ENCODE results near the gene LILRA6. TPM values are rescaled to one million over a fixed set of nuclear protein-coding genes. Genes with fewer than 3 reads are reported as not detected.
"Not testable (repeated sequence)": the region's sequence is repeated elsewhere in the genome, so short reads cannot be mapped to it uniquely, and the experiment has no call there.

LILRA6 gene
- total RNA-seq, 2 experiments from 2014 or later = not detected

DNA sequence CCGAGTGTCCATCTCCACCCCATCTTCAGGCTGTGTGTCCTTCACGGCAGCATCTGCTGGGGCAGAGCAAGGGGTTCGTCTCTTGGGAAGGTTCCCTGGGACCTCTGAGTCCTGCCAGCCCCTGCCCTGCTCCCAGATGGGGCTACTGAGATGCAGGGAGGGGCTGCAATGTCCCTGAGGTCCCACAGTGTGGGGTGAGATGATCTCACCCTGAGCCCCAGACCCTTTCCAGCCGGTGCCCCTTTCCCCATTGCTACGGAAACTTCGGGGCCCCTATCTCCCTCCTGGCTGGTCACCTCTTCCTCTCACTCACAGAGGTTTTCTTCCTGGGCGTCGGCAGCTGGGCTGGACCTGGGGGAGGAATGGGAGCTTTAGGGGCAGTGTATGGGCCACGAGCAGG lies 33.4 kb upstream of the LILRA6 start:
- peaks cover 16% of the 10 kb centered on the region for H3K27me3 Mint-ChIP-seq
- no peak for ATAC-seq
- POLR2A ChIA-PET = no interaction called here
- H3K4me1 Mint-ChIP-seq (ENCODE audit: low read depth) = no peaks in the 10 kb centered on the region
- intact Hi-C loops (cut with micrococcal nuclease) = no loop called here
- H3K4me3 Mint-ChIP-seq = no peak overlapping the region
- H3K27ac Mint-ChIP-seq = no peak overlapping the region
- TF ChIP-seq, protein P1, sequence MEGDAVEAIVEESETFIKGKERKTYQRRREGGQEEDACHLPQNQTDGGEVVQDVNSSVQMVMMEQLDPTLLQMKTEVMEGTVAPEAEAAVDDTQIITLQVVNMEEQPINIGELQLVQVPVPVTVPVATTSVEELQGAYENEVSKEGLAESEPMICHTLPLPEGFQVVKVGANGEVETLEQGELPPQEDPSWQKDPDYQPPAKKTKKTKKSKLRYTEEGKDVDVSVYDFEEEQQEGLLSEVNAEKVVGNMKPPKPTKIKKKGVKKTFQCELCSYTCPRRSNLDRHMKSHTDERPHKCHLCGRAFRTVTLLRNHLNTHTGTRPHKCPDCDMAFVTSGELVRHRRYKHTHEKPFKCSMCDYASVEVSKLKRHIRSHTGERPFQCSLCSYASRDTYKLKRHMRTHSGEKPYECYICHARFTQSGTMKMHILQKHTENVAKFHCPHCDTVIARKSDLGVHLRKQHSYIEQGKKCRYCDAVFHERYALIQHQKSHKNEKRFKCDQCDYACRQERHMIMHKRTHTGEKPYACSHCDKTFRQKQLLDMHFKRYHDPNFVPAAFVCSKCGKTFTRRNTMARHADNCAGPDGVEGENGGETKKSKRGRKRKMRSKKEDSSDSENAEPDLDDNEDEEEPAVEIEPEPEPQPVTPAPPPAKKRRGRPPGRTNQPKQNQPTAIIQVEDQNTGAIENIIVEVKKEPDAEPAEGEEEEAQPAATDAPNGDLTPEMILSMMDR (IDR thresholded peaks at IDR 0.05) = no peak
- H3K36me3 Mint-ChIP-seq (ENCODE audit: low read depth) = no peaks in the 10 kb centered on the region
- H3K9me3 Mint-ChIP-seq = no peaks in the 10 kb centered on the region
- no peak for DNase-seq
- CTCF ChIA-PET = no interaction called here

DNA sequence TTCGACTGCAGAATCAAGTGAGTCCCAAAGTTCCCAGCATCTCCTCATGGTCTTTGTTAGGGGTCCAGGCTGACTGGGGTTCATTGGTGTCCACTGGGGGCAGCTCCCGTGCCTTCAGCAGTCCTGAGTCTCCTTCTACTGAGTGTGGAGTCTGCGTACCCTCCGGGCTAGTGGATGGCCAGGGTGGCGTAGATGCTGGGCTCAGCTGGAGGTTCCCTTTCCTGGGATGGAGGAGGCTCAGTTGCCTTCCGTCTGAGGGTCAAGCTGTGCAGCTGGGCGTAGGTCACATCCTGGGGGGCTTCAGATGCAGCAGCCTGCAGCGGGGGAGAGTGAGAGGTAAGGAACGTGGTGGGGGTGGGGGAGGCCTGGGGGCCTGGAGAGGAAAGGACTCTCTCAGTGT lies 31.9 kb upstream of the LILRA6 start:
- H3K36me3 Mint-ChIP-seq (ENCODE audit: low read depth); DNase-seq; H3K4me1 Mint-ChIP-seq (ENCODE audit: low read depth); POLR2A ChIA-PET; H3K9me3 Mint-ChIP-seq; H3K27ac Mint-ChIP-seq; intact Hi-C loops (cut with micrococcal nuclease); ATAC-seq; CTCF ChIA-PET; H3K4me3 Mint-ChIP-seq: not testable (repeated sequence)
- peaks cover 14% of the 10 kb centered on the region for H3K27me3 Mint-ChIP-seq

DNA sequence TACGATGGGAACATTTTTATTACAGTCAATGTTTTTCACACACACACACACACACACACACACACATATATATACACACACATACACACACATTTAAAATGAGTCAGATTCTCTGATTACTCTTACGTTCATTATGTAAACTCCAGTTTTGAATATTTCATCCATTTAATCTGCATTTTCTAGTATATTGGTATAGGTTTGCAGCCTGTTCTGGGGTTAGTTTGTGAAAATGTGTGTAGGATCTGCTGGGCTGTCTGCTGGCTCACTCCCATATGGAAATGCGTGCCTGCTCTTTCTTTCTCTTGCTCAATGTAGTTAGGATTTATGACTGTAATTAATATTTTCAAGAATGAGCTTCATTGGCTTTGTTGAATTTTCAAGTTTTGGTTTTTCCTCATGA lies 31.2 kb upstream of the LILRA6 start:
- ATAC-seq = no peak
- intact Hi-C loops (cut with micrococcal nuclease) = no loop called here
- Mint-ChIP-seq H3K9me3 (no peaks in the 10 kb centered on the region), H3K27me3 (peaks cover 12% of the 10 kb centered on the region), H3K4me3 (no peak overlapping the region), H3K4me1 (ENCODE audit: low read depth) (no peaks in the 10 kb centered on the region), H3K27ac (no peak overlapping the region), H3K36me3 (ENCODE audit: low read depth) (no peaks in the 10 kb centered on the region)
- no peak for DNase-seq
- ChIA-PET POLR2A (no interaction called here), CTCF (no interaction called here)
- TF ChIP-seq, protein P1 (IDR thresholded peaks at IDR 0.05) = no peak

DNA sequence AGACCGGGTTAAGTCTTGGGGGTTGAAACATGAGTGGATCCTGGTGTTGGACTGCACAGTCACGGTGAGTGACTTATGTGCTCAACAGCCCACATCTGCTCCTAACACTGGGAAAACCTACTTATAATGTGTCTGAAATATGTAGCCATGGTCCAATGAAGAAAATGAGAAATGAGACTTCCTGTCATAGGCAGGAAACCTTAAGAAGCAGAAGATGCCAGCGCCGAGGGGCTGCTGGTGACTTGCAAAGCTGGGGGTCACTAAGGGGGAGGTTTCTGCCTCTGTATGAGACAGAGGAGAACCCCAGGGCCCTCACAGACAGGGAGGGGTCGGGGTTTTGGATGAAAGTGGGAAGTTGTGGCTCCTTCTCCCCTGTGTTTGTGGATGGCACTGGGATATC lies 29.6 kb upstream of the LILRA6 start:
- POLR2A ChIA-PET; ATAC-seq; H3K4me1 Mint-ChIP-seq (ENCODE audit: low read depth); H3K9me3 Mint-ChIP-seq; H3K4me3 Mint-ChIP-seq; H3K36me3 Mint-ChIP-seq (ENCODE audit: low read depth); DNase-seq; CTCF ChIA-PET; intact Hi-C loops (cut with micrococcal nuclease); H3K27ac Mint-ChIP-seq: not testable (repeated sequence)
- peaks cover 13% of the 10 kb centered on the region for H3K27me3 Mint-ChIP-seq

DNA sequence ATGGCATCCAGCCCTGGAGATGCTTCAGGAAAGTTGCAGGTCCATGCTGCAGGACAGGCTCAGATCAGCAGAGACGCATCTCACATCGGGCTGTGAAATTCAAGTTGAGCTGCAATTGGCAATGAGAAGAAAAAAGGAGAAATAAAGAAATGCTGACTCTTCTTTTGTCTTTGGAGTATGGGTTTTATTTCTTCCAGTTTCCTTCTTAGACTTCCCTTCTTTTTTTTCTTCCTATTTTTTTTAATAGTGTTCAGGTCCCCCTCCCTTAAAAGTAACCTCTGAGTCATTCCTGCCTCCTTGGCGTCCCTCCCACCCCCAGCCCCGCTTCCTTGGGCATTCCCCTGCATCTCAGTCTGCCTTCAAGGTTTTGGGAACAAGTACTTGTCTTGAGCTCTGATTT lies 29.0 kb upstream of the LILRA6 start:
- H3K36me3 Mint-ChIP-seq (ENCODE audit: low read depth); intact Hi-C loops (cut with micrococcal nuclease); H3K9me3 Mint-ChIP-seq; CTCF ChIA-PET; DNase-seq; ATAC-seq; H3K4me3 Mint-ChIP-seq; H3K27ac Mint-ChIP-seq; H3K4me1 Mint-ChIP-seq (ENCODE audit: low read depth): not testable (repeated sequence)
- peaks cover 13% of the 10 kb centered on the region for H3K27me3 Mint-ChIP-seq
- POLR2A ChIA-PET = interaction anchor here (0.6 kb wide), 2 partner anchors 65 to 428 kb away, joined by 3 to 4 read pairs; no protein-coding TSS in a partner anchor

DNA sequence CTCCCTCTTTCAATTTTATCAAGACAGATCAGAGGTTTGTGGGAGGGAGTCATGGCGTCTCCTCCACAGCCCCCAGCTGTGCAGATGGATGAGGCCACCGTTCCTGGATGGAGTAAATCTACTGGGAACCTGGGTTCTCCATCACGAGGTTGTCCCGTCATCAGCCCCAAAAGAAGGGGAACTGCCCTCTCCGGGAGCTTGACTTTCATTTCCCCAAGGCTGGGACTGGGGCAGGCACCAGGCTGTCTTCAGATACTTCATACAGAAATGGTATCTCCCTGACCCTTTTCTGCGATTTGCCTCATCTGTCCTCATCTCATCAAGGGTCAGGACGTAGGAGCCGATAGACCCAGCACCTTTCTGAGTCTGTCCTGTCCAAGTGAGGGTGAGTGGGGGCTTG lies 28.5 kb upstream of the LILRA6 start:
- POLR2A ChIA-PET = interaction anchor here (0.6 kb wide), 2 partner anchors 65 to 427 kb away, joined by 3 to 4 read pairs; no protein-coding TSS in a partner anchor
- H3K36me3 Mint-ChIP-seq (ENCODE audit: low read depth) = no peaks in the 10 kb centered on the region
- no peaks in the 10 kb centered on the region for H3K9me3 Mint-ChIP-seq
- H3K4me1 Mint-ChIP-seq (ENCODE audit: low read depth) = no peaks in the 10 kb centered on the region
- no peak for DNase-seq
- no peak overlapping the region for H3K4me3 Mint-ChIP-seq
- H3K27me3 Mint-ChIP-seq = peaks cover 13% of the 10 kb centered on the region
- TF ChIP-seq, protein P1 (IDR thresholded peaks at IDR 0.05) = no peak
- intact Hi-C loops (cut with micrococcal nuclease) = no loop called here
- ATAC-seq = no peak
- no peak overlapping the region for H3K27ac Mint-ChIP-seq
- CTCF ChIA-PET = no interaction called here

DNA sequence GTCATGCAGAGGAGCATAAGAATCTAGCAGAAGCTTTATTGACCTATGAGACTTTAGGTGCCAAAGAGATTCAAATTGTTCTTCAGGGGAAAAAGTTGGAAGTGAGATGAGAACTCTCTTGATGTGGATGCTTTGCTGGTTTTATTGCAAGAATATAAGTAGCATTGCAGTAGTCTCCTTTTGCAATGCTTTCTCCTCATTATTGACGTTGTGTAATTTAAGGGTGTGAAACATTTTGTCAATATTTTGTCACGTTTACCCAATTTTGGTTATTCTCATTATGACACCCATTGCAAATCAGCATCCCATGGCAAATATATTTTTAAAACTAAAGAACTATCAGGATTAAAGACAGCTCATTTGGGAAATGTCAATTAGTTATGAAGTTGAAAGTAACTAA lies 26.3 kb upstream of the LILRA6 start:
- POLR2A ChIA-PET = no interaction called here
- Mint-ChIP-seq H3K9me3 (no peaks in the 10 kb centered on the region), H3K27me3 (peaks cover 15% of the 10 kb centered on the region), H3K36me3 (ENCODE audit: low read depth) (no peaks in the 10 kb centered on the region), H3K4me3 (no peak overlapping the region), H3K4me1 (ENCODE audit: low read depth) (no peaks in the 10 kb centered on the region), H3K27ac (no peak overlapping the region)
- DNase-seq = no peak
- intact Hi-C loops (cut with micrococcal nuclease) = no loop called here
- TF ChIP-seq, protein P1 (IDR thresholded peaks at IDR 0.05) = no peak
- CTCF ChIA-PET = interaction anchor here (1.4 to 1.5 kb wide), 2 partner anchors 9 to 245 kb away, joined by 3 read pairs; no protein-coding TSS in a partner anchor
- no peak for ATAC-seq

All from activated CD8-positive, alpha-beta T cell treated with anti-CD3 and anti-CD28 coated beads for 36 hours (primary cell).